Thoracic aorta (tissue), 2 donors: ENCODE results near the gene PRRX2. TPM values are rescaled to one million over a fixed set of nuclear protein-coding genes. Genes with fewer than 3 reads are reported as not detected.

ENCODE experiments used
- ATAC-seq: fragments of 150-250 bp; one replicate; pipeline ENCODE4 v1.8.0; 2017; ENCODE audit warnings: low read depth; ENCODE audit not compliant: insufficient number of reproducible peaks, low FRiP score
- DNase-seq: peaks from one replicate; pipeline ENCODE4 v3.0.0-alpha.2; 2020; ENCODE audit warnings: low spot score
- H3K27ac ChIP-seq, 2 donors: fragments of 200-600 bp; sonication (generic); 1 replicate in 1 of 2; 2 replicates in 1 of 2; pipeline ENCODE4 v1.5.1; 2016; ENCODE audit warnings: mild to moderate bottlenecking in 2 of 2, moderate library complexity in 2 of 2
- H3K27me3 ChIP-seq: fragments of 200-600 bp; sonication (generic); replicated peaks from 2 replicates; pipeline ENCODE4 v1.6.0; 2016; ENCODE audit warnings: mild to moderate bottlenecking; ENCODE audit not compliant: insufficient read depth
- H3K36me3 ChIP-seq: fragments of 200-600 bp; sonication (generic); one replicate; pipeline ENCODE4 v1.5.1; 2016
- H3K4me1 ChIP-seq, 2 donors: fragments of 200-600 bp; sonication (generic); 1 replicate in 1 of 2; 2 replicates in 1 of 2; pipeline versions ENCODE4 v1.5.1 to v1.6.0; 2016; ENCODE audit warnings: low read depth in 2 of 2, mild to moderate bottlenecking in 1 of 2; ENCODE audit not compliant: control insufficient read depth in 1 of 2
- H3K4me3 ChIP-seq: fragments of 200-600 bp; sonication (generic); 2 replicates; pipeline ENCODE4 v1.5.1; 2016; ENCODE audit warnings: mild to moderate bottlenecking
- H3K9me3 ChIP-seq: fragments of 200-600 bp; sonication (generic); 2 replicates; pipeline ENCODE4 v1.5.1; 2016
- CTCF ChIP-seq: fragments of 200-600 bp; sonication (generic); IDR thresholded peaks from one replicate; pipeline ENCODE4 v1.5.1; 2019; ENCODE audit warnings: antibody characterized with exemption
- total RNA-seq, 2 donors: library from RNA; depleted of rRNA; stranded (reverse); fragments of >200 nt; gene quantifications; one replicate each; pipeline versions ENCODE4 v1.1.0 to v1.2.3, GENCODE V29; 2016

PRRX2 gene
- total RNA-seq, 2 donors from 2014 or later = 42.0 to 66.1 TPM

DNA sequence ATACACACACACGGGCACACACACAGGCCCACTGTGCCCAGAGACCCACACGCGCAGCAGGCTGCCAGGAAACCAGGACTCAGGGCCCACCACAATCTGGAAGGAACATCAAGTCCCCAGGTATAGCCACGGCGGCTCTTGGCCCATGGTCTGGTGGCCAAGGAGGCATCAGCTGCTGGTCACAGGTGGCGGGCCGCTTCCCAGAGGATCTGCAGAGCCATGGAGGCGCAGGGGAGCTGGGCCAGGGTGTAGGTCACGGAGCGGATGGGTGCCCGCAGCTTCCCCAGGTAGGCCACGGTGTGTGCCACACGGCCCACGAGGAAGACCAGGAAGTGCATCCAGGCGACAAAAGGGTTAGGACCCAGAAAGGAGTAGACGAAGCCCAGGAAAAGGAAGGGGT lies 74.0 kb downstream of the PRRX2 start:
- Histone ChIP-seq H3K27ac (no peak overlapping the region), H3K36me3 (no peaks in the 10 kb centered on the region), H3K4me3 (no peak overlapping the region), H3K4me1 (peaks cover 0 to 12% of the 10 kb centered on the region in 2 donors), H3K27me3 (no peaks in the 10 kb centered on the region), H3K9me3 (no peaks in the 10 kb centered on the region)
- ATAC-seq (no peak), DNase-seq (no peak)
- TF ChIP-seq CTCF = no peak

- H3K27me3 ChIP-seq = no peaks in the 10 kb centered on the region
- no peaks in the 10 kb centered on the region for H3K9me3 ChIP-seq
- no peak for ATAC-seq
- no peaks in the 10 kb centered on the region for H3K36me3 ChIP-seq
- H3K4me3 ChIP-seq = no peak overlapping the region
- H3K4me1 ChIP-seq = peaks cover 0 to 12% of the 10 kb centered on the region in 2 donors
- no peak for DNase-seq
- no peak overlapping the region for H3K27ac ChIP-seq
- TF ChIP-seq CTCF = no peak
These were observed 74.7 kb downstream of the PRRX2 start for GRCh38 chr9:129740174-129740573.

DNA sequence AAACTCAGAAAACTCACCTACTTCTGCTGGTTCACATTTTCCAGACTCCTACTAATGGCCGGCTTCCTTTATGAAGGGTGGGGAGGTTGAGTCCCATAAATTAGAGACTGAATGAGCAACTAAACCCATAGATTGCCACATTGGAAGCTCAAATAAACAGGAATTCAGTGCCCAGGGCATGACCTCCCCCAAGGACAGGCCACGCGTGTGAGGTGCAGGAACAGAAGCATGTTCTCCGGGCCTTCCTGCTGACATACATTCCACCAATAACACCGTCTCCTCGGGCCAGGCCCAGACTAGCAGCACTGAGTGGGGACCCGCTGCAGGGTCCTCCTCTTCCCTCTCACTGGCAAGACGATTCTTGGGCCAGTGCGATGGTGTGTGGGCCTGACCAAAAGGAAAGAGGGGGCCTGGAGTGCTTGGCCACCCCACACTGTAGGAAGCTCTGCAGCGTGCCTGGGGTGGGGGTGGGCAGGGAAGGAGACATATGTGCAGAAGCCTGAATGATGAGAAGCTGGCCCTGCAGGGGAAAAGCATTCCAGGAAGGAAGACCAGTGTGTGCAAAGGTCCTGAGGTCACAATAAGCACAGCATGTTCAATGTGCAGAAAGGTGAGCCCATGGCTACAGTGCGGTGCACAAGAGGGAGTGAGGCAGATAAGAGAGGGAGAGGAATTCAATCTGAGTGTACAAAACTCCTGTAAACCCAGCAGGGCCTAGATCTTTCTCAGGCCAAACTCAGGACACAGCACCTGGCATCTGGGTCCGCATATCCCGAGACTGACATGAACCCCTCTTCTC lies 75.4 kb downstream of the PRRX2 start:
- no peak for TF ChIP-seq CTCF
- Histone ChIP-seq H3K4me1 (peaks cover 0 to 12% of the 10 kb centered on the region in 2 donors), H3K9me3 (no peaks in the 10 kb centered on the region), H3K27ac (no peak overlapping the region), H3K4me3 (no peak overlapping the region), H3K27me3 (no peaks in the 10 kb centered on the region), H3K36me3 (no peaks in the 10 kb centered on the region)
- ATAC-seq = no peak
- DNase-seq = no peak

GRCh38 chr9:129745200-129745599 lies 79.8 kb downstream of the PRRX2 start:
- H3K27me3 ChIP-seq = no peaks in the 10 kb centered on the region
- no peak overlapping the region for H3K4me3 ChIP-seq
- H3K36me3 ChIP-seq = no peaks in the 10 kb centered on the region
- no peak overlapping the region for H3K27ac ChIP-seq
- ATAC-seq (no peak), DNase-seq (no peak)
- no peaks in the 10 kb centered on the region for H3K9me3 ChIP-seq
- H3K4me1 ChIP-seq = no peaks in the 10 kb centered on the region
- no peak for TF ChIP-seq CTCF

DNA sequence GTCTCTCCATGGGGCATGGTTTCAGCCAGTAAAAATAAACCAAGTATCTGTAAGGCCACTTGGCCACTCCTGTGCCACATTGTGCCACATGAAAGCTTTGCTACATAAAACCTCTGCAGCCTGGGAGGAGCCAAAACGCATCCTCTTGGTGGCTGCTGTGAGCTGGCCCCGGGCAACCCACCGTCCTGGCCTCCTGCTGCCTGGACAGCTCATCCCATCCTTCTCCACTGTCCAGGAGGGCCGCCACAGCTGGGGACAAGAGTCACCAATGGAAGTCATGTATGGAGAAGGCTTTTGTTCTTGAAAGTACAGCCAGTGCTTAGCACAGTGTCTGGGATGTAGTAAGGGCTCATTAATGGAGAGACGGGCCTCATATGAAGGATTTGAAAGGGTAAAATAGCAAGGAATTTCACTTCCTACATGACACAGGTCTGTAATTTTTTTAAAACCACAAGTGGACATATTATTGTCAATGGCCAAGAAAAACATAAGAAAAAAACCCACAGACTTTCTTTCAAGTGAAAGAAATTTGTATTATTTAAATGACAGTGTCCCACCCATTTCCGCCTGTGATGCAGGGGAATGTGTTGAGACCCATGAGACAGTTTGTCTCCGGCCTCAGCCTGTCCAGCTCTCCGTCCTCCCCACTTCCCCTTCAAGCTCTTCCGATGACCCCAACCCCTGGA lies 80.8 kb downstream of the PRRX2 start:
- Histone ChIP-seq H3K4me3 (no peak overlapping the region), H3K27me3 (no peaks in the 10 kb centered on the region), H3K4me1 (no peaks in the 10 kb centered on the region), H3K27ac (no peak overlapping the region), H3K9me3 (no peaks in the 10 kb centered on the region), H3K36me3 (no peaks in the 10 kb centered on the region)
- no peak for DNase-seq
- ATAC-seq = no peak
- TF ChIP-seq CTCF = no peak
